DND-41 (cell line): ENCODE results near the gene GSTP1.
A peak's percentile ranks its signal among the peaks of the same experiment; 100 is the strongest.

Experiments used
- ATAC-seq: fragments of 200-7000 bp; cut with Tn5 transposase; 3 replicates; pipeline ENCODE4 v1.9.1; 2021; ENCODE audit warnings: low read depth; ENCODE audit not compliant: insufficient read depth
- DNase-seq: peaks from one replicate; pipeline ENCODE4 v3.0.0-alpha.2; 2020
- H2AFZ ChIP-seq: 2 replicates; pipeline ENCODE4 v1.6.0; 2012; ENCODE audit warnings: low read depth, low read length
- H3K27ac ChIP-seq: 2 replicates; pipeline ENCODE4 v1.5.1; 2012; ENCODE audit warnings: low read length, inconsistent platforms
- H3K27me3 ChIP-seq: fragments of 200-600 bp; sonication (generic); 2 replicates; pipeline ENCODE4 v1.6.0; 2012; ENCODE audit warnings: low read length, mild to moderate bottlenecking, inconsistent platforms; ENCODE audit not compliant: insufficient read depth, poor library complexity
- H3K36me3 ChIP-seq: 2 replicates; pipeline ENCODE4 v1.5.1; 2012; ENCODE audit warnings: low read length, inconsistent platforms; ENCODE audit not compliant: insufficient read depth
- H3K4me1 ChIP-seq: 2 replicates; pipeline ENCODE4 v1.5.1; 2012; ENCODE audit warnings: mild to moderate bottlenecking, low read length; ENCODE audit not compliant: insufficient read depth
- H3K4me2 ChIP-seq: 2 replicates; pipeline ENCODE4 v1.6.0; 2012; ENCODE audit warnings: mild to moderate bottlenecking, moderate library complexity, low read length, inconsistent platforms; ENCODE audit not compliant: insufficient read depth
- H3K4me3 ChIP-seq, 2 experiments: fragments of 200-600 bp in 1 of 2; shearing (Covaris generic) in 1 of 2; 2 replicates each; pipeline ENCODE4 v1.5.1; 2012 to 2016; ENCODE audit warnings: inconsistent platforms in 2 of 2, low read length in 2 of 2, mild to moderate bottlenecking in 2 of 2, low read depth in 1 of 2, moderate library complexity in 1 of 2
- H3K79me2 ChIP-seq: 2 replicates; pipeline ENCODE4 v1.6.0; 2012; ENCODE audit warnings: low read length, inconsistent platforms; ENCODE audit not compliant: insufficient read depth
- H3K9ac ChIP-seq: 2 replicates; pipeline ENCODE4 v1.6.0; 2012; ENCODE audit warnings: low read depth, mild to moderate bottlenecking, inconsistent platforms, low read length, moderate library complexity
- H3K9me3 ChIP-seq: 2 replicates; pipeline ENCODE4 v1.5.1; 2012; ENCODE audit warnings: low read length, moderate library complexity, mild to moderate bottlenecking, inconsistent platforms; ENCODE audit not compliant: insufficient read depth, severe bottlenecking
- H4K20me1 ChIP-seq: 2 replicates; pipeline ENCODE4 v1.6.0; 2012; ENCODE audit warnings: low read length; ENCODE audit not compliant: insufficient read depth
- EZH2 ChIP-seq: IDR thresholded peaks from 3 replicates; pipeline ENCODE4 v1.6.1; 2012; ENCODE audit warnings: borderline replicate concordance, low read depth, mild to moderate bottlenecking, moderate library complexity, low read length, inconsistent platforms; ENCODE audit not compliant: severe bottlenecking
- TF ChIP-seq, protein P1 (sequence below): IDR thresholded peaks from 2 replicates; pipeline ENCODE4 v1.5.1; 2012; ENCODE audit warnings: borderline replicate concordance, low read length, moderate library complexity, mild to moderate bottlenecking; ENCODE audit not compliant: poor library complexity, severe bottlenecking; ENCODE audit errors: extremely low read depth

Gene GSTP1

DNA sequence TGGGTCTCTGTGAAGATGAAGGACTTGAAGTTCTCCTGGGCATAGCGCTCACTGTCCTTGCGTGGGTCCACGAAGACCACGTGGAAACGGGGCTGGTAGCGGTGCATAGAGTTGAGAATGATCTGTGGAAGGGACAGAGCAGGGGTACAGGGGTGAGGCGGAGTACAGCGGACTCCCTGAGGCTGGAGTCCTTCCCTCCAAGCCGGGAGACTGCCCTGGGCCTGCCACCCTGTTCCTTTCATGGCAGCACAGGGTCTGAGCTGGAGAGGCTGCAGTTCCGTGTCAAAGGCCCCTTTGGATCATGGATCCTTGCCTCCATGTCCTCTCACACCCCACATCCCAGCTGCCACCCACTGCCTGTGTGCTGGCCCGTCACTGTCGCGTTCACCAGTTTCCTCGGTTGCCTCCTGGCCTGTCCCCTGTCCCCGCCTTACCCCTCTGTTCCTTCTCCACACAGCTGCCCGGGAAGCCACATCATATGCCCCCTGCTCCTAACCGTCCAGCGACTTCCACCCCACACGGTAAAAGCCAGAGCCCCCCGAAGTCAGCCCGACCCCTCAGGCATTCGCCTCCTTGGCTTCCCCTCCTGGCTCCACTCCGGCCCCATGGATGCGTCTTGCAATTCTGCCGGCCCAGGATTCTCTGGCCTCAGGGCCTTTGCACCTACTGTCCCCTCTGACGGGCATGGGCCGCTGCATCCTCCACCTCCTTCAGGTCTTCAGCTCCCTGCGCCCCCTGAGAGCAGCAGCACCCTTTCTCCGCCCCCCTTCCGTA is 49.6 kb downstream of the GSTP1 start:
- Histone ChIP-seq H3K79me2 (peaks cover 20% of the 10 kb centered on the region), H3K9ac (no peak overlapping the region; the same call in 1 of the 2 replicates), H3K27ac (peak overlapping the region; percentile 14; the same call in 1 of the 2 replicates)

DNA sequence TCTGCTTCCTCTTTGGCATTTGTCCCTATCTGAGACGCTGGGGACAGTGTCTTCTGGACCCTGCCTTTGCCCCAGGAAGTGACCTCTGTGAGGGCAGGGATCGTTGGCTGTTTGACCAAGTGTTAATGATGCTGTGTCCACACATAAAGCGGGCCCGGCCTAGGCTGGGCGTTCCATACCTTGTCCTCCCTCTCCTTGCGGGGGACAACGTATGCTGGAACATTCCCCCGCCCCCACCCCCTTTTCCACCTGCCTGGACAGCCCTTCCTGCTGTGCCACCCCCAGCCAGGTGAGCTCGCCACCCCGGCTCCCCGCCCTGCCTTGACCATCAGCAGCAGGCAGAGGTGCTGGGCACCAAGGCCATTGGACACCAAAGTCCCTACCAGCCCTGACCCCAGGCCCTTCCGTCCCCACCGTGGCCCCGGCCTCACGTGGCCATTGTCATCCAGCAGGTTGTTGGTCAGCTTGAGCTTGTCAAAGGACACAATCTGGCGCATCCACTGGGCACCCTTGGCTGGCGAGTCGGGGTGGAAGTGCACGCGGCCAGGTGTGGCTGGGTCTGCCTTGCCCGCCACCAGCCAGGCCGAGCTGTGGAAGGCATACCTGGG is 50.2 kb downstream of the GSTP1 start:
- Histone ChIP-seq H3K79me2 (peaks cover 13% of the 10 kb centered on the region), H3K27ac (no peak overlapping the region), H4K20me1 (no peaks in the 10 kb centered on the region), H3K4me3 (no peak overlapping the region), H3K4me2 (no peak overlapping the region), H3K9me3 (no peaks in the 10 kb centered on the region), H3K36me3 (no peaks in the 10 kb centered on the region; the same call in 1 of the 2 replicates), H3K9ac (no peak overlapping the region), H3K27me3 (no peaks in the 10 kb centered on the region), H2AFZ (no peak overlapping the region), H3K4me1 (peaks cover 32% of the 10 kb centered on the region)
- no peak for DNase-seq
- no peak for TF ChIP-seq EZH2
- TF ChIP-seq, protein P1, sequence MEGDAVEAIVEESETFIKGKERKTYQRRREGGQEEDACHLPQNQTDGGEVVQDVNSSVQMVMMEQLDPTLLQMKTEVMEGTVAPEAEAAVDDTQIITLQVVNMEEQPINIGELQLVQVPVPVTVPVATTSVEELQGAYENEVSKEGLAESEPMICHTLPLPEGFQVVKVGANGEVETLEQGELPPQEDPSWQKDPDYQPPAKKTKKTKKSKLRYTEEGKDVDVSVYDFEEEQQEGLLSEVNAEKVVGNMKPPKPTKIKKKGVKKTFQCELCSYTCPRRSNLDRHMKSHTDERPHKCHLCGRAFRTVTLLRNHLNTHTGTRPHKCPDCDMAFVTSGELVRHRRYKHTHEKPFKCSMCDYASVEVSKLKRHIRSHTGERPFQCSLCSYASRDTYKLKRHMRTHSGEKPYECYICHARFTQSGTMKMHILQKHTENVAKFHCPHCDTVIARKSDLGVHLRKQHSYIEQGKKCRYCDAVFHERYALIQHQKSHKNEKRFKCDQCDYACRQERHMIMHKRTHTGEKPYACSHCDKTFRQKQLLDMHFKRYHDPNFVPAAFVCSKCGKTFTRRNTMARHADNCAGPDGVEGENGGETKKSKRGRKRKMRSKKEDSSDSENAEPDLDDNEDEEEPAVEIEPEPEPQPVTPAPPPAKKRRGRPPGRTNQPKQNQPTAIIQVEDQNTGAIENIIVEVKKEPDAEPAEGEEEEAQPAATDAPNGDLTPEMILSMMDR: no peak
- ATAC-seq: no peak

More for the DNA sequence above, 49.6 kb downstream of the GSTP1 start:
- no peak overlapping the region for H2AFZ ChIP-seq
- ATAC-seq: no peak
- peaks cover 39% of the 10 kb centered on the region for H3K4me1 ChIP-seq
- TF ChIP-seq, protein P1: no peak
- TF ChIP-seq EZH2: no peak
- H3K4me2 ChIP-seq: no peak overlapping the region
- H4K20me1 ChIP-seq: no peaks in the 10 kb centered on the region
- H3K36me3 ChIP-seq: peaks cover 7% of the 10 kb centered on the region
- no peak for DNase-seq
- no peak overlapping the region for H3K4me3 ChIP-seq
- no peaks in the 10 kb centered on the region for H3K9me3 ChIP-seq
- H3K27me3 ChIP-seq: no peaks in the 10 kb centered on the region

DNA sequence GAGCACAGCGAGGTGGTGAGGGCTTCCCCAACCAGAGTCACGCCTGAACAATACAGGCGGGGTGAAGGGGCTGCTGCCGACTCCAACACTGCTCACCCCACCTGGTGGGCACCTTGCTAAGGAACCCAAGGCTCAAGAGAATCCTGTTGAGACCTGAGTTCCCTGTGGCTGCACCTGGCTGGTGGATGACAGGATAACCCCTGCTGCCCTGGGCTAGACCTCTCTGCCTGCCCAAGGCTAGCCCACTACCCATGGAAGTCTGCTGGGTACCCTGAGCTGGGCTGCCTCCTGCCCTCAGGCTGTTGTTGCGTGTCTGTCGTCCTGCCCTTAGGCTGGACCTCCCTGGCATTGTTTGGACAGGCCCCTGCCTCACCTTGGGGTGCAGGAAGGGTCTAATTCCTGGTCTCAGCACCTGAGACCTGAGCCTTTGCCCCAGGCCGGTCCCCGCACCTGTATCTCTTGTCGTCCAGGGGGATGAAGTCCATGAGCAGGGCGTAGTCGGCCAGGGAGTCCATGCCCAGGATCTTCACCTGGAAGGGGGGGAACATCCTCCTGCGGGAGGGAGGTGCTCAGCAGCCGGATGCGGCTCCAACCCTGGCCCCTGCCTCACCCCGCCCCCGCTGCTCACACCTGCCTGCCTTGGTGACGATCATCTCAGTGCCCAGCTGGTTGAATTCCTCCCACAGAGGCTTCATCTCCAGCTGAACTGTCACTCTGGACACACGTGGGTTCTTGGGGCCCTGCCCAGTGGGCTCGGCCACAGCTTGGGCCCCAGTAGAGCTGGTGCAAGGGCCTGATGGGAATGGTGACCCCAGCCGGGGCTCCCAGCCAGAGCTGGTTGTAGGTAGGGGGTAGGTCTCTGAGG is 51.0 kb downstream of the GSTP1 start:
- Histone ChIP-seq H3K9me3 (no peaks in the 10 kb centered on the region), H3K4me1 (peaks cover 25% of the 10 kb centered on the region), H3K4me2 (no peak overlapping the region), H3K36me3 (no peaks in the 10 kb centered on the region; the same call in 1 of the 2 replicates), H4K20me1 (no peaks in the 10 kb centered on the region), H3K27me3 (no peaks in the 10 kb centered on the region), H3K27ac (no peak overlapping the region), H3K79me2 (peaks cover 7% of the 10 kb centered on the region), H3K4me3 (no peak overlapping the region), H2AFZ (no peak overlapping the region), H3K9ac (no peak overlapping the region)
- DNase-seq: no peak
- ATAC-seq: no peak
- TF ChIP-seq EZH2: no peak
- TF ChIP-seq, protein P1: no peak
